ENCODE results near the gene SOX15.
"Not testable (repeated sequence)": the region's sequence is repeated elsewhere in the genome, so short reads cannot be mapped to it uniquely, and the experiment has no call there.

The SOX15 gene

GRCh38 chr17:7626307-7626706, 36.4 kb upstream of the SOX15 start:
- H2AFZ ChIP-seq (ENCODE audit: low read depth, low read length): no peak overlapping the region
- no peaks in the 10 kb centered on the region; the same call in 1 of the 2 replicates for H3K79me2 ChIP-seq (ENCODE audit: insufficient read depth, low read length)
- ATAC-seq (ENCODE audit: insufficient read depth, low read depth) (no peak), DNase-seq (no peak)
- TF ChIP-seq, protein P1, sequence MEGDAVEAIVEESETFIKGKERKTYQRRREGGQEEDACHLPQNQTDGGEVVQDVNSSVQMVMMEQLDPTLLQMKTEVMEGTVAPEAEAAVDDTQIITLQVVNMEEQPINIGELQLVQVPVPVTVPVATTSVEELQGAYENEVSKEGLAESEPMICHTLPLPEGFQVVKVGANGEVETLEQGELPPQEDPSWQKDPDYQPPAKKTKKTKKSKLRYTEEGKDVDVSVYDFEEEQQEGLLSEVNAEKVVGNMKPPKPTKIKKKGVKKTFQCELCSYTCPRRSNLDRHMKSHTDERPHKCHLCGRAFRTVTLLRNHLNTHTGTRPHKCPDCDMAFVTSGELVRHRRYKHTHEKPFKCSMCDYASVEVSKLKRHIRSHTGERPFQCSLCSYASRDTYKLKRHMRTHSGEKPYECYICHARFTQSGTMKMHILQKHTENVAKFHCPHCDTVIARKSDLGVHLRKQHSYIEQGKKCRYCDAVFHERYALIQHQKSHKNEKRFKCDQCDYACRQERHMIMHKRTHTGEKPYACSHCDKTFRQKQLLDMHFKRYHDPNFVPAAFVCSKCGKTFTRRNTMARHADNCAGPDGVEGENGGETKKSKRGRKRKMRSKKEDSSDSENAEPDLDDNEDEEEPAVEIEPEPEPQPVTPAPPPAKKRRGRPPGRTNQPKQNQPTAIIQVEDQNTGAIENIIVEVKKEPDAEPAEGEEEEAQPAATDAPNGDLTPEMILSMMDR (IDR thresholded peaks at IDR 0.05; ENCODE audit: borderline replicate concordance, extremely low read depth, low read length, poor library complexity, severe bottlenecking): no peak
- TF ChIP-seq EZH2 (IDR thresholded peaks at IDR 0.05; ENCODE audit: borderline replicate concordance, low read depth, low read length, severe bottlenecking): no peak
- H3K9ac ChIP-seq (ENCODE audit: low read depth, low read length): peak overlapping the region; percentile 77; the same call in 1 of the 2 replicates
- H4K20me1 ChIP-seq (ENCODE audit: insufficient read depth, low read length): peaks cover 9% of the 10 kb centered on the region
- H3K27me3 ChIP-seq (ENCODE audit: insufficient read depth, low read length, poor library complexity): no peaks in the 10 kb centered on the region
- H3K4me1 ChIP-seq (ENCODE audit: insufficient read depth, low read length): peaks cover 20% of the 10 kb centered on the region
- no peak overlapping the region; the same call in 1 of the 2 replicates for H3K27ac ChIP-seq (ENCODE audit: low read length)
- H3K4me3 ChIP-seq (ENCODE audit: low read depth in 1 of 2, low read length in 2 of 2): 0 out of 4 replicates have a peak overlapping the region, but pooled peaks of 1 of the 2 experiments have one; percentile 82
- H3K36me3 ChIP-seq (ENCODE audit: insufficient read depth, low read length): no peaks in the 10 kb centered on the region
- no peaks in the 10 kb centered on the region for H3K9me3 ChIP-seq (ENCODE audit: insufficient read depth, low read length, severe bottlenecking)
- H3K4me2 ChIP-seq (ENCODE audit: insufficient read depth, low read length): peak overlapping the region; percentile 95; the same call in 1 of the 2 replicates

DNA sequence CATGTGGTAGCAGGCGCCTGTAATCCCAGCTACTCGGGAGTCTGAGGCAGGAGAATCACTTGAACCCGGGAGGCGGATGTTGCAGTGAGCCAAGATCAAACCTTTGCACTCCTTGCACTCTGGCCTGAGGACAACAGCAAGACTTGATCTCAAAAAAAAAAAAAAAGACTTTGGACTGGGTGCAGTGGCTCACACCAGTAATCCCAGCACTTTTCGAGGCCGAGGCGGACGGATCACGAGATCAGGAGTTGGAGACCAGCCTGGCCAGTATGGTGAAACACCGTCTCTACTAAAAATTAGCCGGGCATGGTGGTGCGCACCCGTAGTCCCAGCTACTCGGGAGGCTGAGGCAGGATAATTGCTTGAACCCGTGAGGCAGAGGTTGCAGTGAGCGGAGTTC, 35.9 kb upstream of the SOX15 start:
- H3K9ac ChIP-seq (ENCODE audit: low read depth, low read length); H2AFZ ChIP-seq (ENCODE audit: low read depth, low read length); H3K27me3 ChIP-seq (ENCODE audit: insufficient read depth, low read length, poor library complexity); H3K79me2 ChIP-seq (ENCODE audit: insufficient read depth, low read length); H4K20me1 ChIP-seq (ENCODE audit: insufficient read depth, low read length); H3K4me2 ChIP-seq (ENCODE audit: insufficient read depth, low read length); DNase-seq; H3K36me3 ChIP-seq (ENCODE audit: insufficient read depth, low read length); H3K27ac ChIP-seq (ENCODE audit: low read length); ATAC-seq (ENCODE audit: insufficient read depth, low read depth); H3K4me3 ChIP-seq (ENCODE audit: low read depth in 1 of 2, low read length in 2 of 2); H3K9me3 ChIP-seq (ENCODE audit: insufficient read depth, low read length, severe bottlenecking): not testable (repeated sequence)
- H3K4me1 ChIP-seq (ENCODE audit: insufficient read depth, low read length): peaks cover 20% of the 10 kb centered on the region

DNA sequence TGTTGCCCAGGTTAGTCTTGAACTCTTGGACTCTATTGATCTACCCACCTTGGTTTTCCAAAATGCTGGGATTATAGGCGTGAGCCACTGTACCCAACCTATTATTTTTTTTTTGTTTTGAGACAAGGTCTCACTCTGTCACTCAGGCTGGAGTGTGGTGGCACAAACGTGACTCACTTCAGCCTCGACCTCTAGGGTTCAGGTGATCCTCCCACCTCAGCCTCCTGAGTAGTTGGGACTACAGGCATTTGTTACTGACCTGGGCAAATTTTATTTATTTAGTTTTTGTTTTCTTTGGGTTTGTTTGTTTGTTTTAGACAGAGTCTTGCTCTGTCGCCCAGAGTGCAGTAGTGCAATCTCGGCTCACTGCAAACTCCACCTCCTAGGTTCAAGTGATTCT, 33.8 kb upstream of the SOX15 start:
- Histone ChIP-seq H3K27ac (ENCODE audit: low read length) (no peak overlapping the region), H3K27me3 (ENCODE audit: insufficient read depth, low read length, poor library complexity) (no peaks in the 10 kb centered on the region), H3K4me2 (ENCODE audit: insufficient read depth, low read length) (no peak overlapping the region), H3K4me1 (ENCODE audit: insufficient read depth, low read length) (peaks cover 20% of the 10 kb centered on the region), H3K79me2 (ENCODE audit: insufficient read depth, low read length) (no peaks in the 10 kb centered on the region; the same call in 1 of the 2 replicates), H3K4me3 (ENCODE audit: low read depth in 1 of 2, low read length in 2 of 2) (no peak overlapping the region), H4K20me1 (ENCODE audit: insufficient read depth, low read length) (peaks cover 9% of the 10 kb centered on the region; the same call in 1 of the 2 replicates), H3K36me3 (ENCODE audit: insufficient read depth, low read length) (no peaks in the 10 kb centered on the region), H3K9ac (ENCODE audit: low read depth, low read length) (no peak overlapping the region), H2AFZ (ENCODE audit: low read depth, low read length) (no peak overlapping the region), H3K9me3 (ENCODE audit: insufficient read depth, low read length, severe bottlenecking) (no peaks in the 10 kb centered on the region)
- DNase-seq (no peak), ATAC-seq (ENCODE audit: insufficient read depth, low read depth) (no peak)
- TF ChIP-seq EZH2 (IDR thresholded peaks at IDR 0.05; ENCODE audit: borderline replicate concordance, low read depth, low read length, severe bottlenecking): no peak
- TF ChIP-seq, protein P1 (IDR thresholded peaks at IDR 0.05; ENCODE audit: borderline replicate concordance, extremely low read depth, low read length, poor library complexity, severe bottlenecking): no peak

- Histone ChIP-seq H2AFZ (ENCODE audit: low read depth, low read length) (no peak overlapping the region), H4K20me1 (ENCODE audit: insufficient read depth, low read length) (no peaks in the 10 kb centered on the region), H3K4me1 (ENCODE audit: insufficient read depth, low read length) (0 out of 2 replicates have a peak, but pooled peaks cover under 1% of the 10 kb centered on the region), H3K9me3 (ENCODE audit: insufficient read depth, low read length, severe bottlenecking) (no peaks in the 10 kb centered on the region), H3K4me3 (ENCODE audit: low read depth in 1 of 2, low read length in 2 of 2) (no peak overlapping the region), H3K27ac (ENCODE audit: low read length) (no peak overlapping the region), H3K9ac (ENCODE audit: low read depth, low read length) (no peak overlapping the region), H3K27me3 (ENCODE audit: insufficient read depth, low read length, poor library complexity) (no peaks in the 10 kb centered on the region), H3K36me3 (ENCODE audit: insufficient read depth, low read length) (no peaks in the 10 kb centered on the region), H3K4me2 (ENCODE audit: insufficient read depth, low read length) (no peak overlapping the region), H3K79me2 (ENCODE audit: insufficient read depth, low read length) (no peaks in the 10 kb centered on the region)
- no peak for DNase-seq
- TF ChIP-seq EZH2 (IDR thresholded peaks at IDR 0.05; ENCODE audit: borderline replicate concordance, low read depth, low read length, severe bottlenecking): no peak
- TF ChIP-seq, protein P1 (IDR thresholded peaks at IDR 0.05; ENCODE audit: borderline replicate concordance, extremely low read depth, low read length, poor library complexity, severe bottlenecking): no peak
- no peak for ATAC-seq (ENCODE audit: insufficient read depth, low read depth)
Measured at GRCh38 chr17:7620835-7621234, 30.9 kb upstream of the SOX15 start.

Data from DND-41 (cell line).